HG02973 (cell line): Measurements from ENCODE around the gene TST.
A peak's percentile ranks its signal among the peaks of the same experiment; 100 is the strongest.
"Not testable (repeated sequence)": the region's sequence is repeated elsewhere in the genome, so short reads cannot be mapped to it uniquely, and the experiment has no call there.

ENCODE experiments used
- ATAC-seq: cut with Tn5 transposase; IDR thresholded peaks from one replicate; pipeline ENCODE4 v1.9.1; 2021; ENCODE audit warnings: moderate library complexity; ENCODE audit not compliant: unreplicated experiment

The TST gene

GRCh38 chr22:36989012-36989411 is 30.2 kb downstream of the TST start:
- not testable (repeated sequence) for ATAC-seq

GRCh38 chr22:36988075-36988832 is 31.0 kb downstream of the TST start:
- no peak for ATAC-seq

DNA sequence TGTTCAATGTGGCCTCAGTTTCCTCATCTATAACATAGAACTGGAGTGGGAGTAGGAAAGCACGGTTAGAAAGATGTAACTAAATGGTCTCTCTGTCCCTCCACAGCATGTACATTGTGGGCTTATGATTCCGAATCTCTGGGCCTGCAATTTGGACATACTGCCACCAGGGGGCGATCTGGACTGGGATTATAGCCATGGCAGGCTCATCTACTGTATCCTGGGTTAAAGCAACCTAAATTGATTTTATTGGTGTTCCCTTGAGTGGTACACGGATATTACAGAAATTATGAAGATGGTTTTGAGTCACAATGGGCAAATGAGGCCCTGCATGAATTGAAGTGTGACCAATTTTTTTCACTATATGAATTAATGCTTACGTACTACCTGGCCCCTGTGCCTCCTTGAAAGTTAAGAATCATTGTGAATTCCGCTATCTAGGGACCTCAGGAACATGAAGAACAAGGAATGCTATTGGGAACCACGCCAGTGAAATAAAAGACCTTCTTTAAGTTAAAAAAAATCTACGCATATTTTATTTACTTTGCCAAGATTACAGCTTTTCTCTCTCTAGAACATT is 32.9 kb downstream of the TST start:
- no peak for ATAC-seq

- ATAC-seq: no peak
Measured at GRCh38 chr22:36985211-36985889, 33.9 kb downstream of the TST start.

GRCh38 chr22:36982136-36982535 is 37.1 kb downstream of the TST start:
- no peak for ATAC-seq

DNA sequence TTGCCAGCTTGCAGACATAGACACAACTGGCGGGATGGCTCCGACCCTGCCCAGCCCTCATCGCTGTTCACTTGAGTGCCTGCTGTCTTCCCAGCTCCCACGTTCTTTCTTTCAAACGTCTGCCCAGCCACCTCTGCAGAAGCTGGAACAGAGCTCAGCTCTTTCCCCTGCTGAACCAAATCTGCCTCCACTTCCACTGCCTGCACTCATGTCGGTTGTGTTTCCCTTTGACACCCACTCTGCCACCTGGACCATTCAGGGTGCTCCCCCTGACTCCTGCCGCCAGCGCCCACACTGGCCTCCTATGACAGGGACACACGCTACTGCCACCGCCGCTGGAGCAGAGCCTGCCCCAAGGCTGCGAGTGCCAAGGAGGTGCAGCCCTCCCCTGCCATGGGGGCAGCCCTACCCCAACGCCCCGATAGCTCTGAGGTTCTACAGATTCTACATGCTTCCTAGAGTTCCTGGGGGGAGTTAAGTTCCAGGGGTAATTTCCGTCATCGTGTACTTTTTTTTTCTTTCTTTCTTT is 37.9 kb downstream of the TST start:
- ATAC-seq: no peak

DNA sequence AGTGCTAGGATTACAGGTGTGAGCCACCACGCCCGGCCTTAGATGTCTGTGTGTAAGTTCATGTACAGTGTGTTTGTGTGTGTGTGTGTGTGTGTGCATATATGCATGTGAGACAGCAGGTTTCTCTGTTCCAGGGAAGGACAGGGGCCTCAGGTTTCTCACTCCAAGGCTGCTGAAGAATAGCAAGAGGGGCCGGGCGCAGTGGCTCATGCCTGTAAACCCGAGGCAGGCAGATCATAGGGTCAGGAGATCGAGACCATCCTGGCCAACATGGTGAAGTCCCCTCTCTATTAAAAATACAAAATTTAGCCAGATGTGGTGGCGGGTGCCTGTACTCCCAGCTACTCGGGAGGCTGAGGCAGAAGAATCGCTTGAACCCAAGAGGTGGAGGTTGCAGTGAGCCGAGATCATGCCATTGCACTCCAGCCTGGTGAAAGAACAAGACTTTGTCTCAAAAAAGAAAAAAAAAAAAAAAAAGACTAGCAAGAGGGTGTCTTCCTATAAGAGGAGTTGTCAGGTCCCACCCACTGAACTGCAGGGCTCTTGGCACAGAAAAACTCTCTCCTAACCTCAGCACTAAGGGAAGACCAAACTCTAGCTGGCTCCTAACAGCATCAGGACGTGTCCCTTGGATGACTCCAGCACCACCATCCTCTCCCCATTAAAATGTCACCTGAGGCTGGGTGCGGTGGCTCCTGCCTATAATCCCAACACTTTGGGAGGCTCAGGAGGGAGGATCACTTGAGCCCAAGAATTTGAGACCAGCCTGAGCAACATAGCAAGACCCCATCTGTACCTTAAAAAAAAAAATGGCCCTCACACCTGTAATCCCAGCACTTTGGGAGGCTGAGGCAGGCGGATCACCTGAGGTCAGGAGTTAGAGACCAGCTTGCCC is 40.0 kb downstream of the TST start:
- ATAC-seq: no peak

DNA sequence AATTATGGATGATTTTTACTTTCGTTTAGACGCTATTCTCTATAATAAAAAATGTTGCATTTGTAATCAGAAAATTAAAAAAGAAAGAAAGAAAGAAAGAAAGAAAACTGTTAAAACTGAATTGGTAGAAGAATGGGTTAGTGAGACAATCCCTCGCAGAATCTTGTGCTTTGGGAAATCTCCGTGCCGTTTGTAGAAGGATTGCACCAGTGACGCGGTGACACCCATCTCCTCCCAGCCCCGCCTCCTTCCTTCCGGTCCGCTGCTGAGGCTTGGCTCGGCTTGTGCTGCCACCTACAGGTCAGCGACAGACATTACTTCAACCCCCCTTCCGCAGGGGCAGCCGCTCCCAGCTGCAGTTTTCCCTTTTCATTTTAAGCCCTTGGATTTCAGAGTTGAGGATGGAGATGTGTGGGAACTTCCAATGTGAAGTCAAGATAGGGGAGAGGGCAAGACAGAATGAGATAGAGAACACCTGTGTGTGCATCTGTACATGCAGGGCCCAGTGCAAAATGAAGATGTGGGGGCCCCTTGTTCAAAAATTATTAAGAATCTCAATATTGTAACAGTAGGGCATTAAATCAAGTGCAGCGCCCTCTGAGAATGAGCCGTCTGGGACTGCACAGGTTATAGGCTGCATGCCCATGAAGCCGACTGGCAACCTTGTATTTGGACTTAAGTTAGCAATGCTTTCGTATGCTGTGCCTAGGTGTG is 41.1 kb downstream of the TST start:
- ATAC-seq: peak; percentile 70

DNA sequence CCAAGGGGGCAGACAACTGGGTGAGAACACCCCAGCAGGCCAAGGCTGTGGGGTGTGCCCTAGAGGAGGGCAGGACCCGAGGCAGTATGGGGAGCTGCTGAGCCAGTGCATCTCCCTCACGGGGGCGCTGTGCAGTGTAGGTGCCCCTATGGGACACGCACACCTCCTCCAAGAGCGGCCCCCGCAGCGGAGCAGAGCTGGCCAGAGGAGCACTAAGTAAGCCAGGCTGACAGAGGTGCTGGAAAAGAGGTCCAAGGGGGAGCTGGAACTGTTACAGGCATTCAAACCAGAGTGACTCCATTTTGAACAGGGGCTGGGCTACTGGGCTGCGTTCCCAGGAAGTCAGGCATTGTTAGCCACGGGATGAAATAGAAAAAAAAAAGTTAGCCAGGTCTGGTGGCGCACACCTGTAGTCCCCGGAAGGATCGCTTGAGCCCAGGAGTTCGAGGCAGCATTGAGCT is 41.8 kb downstream of the TST start:
- no peak for ATAC-seq

- ATAC-seq: no peak
Measured at GRCh38 chr22:36976606-36977005, 42.6 kb downstream of the TST start.

GRCh38 chr22:36971341-36972125 is 47.7 kb downstream of the TST start:
- no peak for ATAC-seq

DNA sequence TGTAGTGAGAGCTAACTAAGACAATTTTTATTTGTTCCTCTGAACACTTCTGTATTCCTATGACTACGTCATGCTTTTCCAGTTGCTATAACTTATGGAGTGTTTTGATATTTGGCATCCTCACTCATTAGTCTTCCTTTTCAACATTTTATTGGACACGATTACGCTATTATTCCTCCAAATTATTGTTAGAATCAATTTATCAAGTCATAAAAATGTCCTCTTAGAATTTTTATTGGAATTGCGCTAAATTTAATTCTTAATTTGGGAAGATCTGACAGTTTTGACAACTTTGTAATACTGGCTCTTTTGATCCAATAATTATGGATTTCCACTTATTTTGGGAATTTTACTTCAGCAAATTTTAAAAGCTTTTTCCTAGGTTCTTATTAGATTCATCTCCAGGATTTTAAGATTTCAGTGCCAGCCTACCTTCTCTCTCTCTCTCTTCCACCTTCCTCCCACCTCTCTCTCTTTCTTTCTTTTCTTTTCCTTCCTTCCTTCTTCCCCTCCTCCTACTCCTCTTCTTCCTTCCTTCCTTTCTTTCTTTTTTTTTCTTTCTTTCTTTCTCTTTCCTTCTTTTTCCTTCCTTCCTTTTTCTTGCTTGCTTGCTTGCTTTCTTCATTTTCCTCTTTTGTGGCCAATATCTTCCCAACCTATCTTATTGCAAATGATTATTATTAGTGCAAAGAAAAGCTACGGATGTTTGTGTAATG is 50.8 kb downstream of the TST start:
- ATAC-seq: no peak

GRCh38 chr22:36966851-36967540 is 52.3 kb downstream of the TST start:
- ATAC-seq: no peak

DNA sequence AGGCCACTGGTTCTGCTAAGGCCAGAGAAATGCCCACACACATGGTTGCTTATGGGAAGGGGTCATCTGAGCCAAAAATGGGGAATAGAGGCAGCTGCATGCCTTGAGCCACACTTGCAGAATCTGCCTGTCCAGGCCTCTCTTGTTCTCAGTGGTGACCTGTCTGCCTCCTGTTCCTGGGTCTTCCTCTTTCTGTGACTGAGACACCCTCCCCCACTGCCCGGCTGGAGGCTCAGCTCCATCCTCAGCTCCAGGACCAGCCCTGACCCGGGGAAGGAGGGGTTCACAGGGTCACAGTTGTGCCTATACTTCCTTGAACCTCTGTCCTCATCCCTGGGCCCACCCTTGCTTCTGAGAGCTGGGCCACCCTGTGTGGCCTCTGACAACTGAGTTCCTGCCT is 53.6 kb downstream of the TST start:
- ATAC-seq: no peak

- ATAC-seq: no peak
Measured at GRCh38 chr22:36964106-36964505, 55.1 kb downstream of the TST start.

- ATAC-seq: no peak
Measured at GRCh38 chr22:36963302-36963701, 55.9 kb downstream of the TST start.

GRCh38 chr22:36961626-36962025 is 57.6 kb downstream of the TST start:
- ATAC-seq: no peak
